H1 (cell line): Measurements from ENCODE around the gene SLC15A4. TPM values are rescaled to one million over a fixed set of nuclear protein-coding genes. Genes with fewer than 3 reads are reported as not detected.

ENCODE experiments used
- CTCF ChIA-PET: fragments of 300-600 bp; sonication (Branson Sonifier 250); formaldehyde crosslinking; loops from one replicate; lab custom pipeline; 2021; ENCODE audit not compliant: partially characterized antibody; lab: Charles Lee
- POLR2A ChIA-PET: fragments of 300-600 bp; sonication (Branson Sonifier 250); formaldehyde crosslinking; loops from one replicate; lab custom pipeline; 2021; ENCODE audit warnings: inconsistent platforms; ENCODE audit not compliant: partially characterized antibody; lab: Charles Lee
- DNase-seq, 2 experiments: peaks; one replicate each; pipeline versions ENCODE4 v3.0.0 to v3.0.0-alpha.2; 2010 to 2022; ENCODE audit warnings: low spot score in 2 of 2, low read depth in 1 of 2, mixed read lengths in 1 of 2
- FAIRE-seq: peaks from 2 replicates; lab custom pipeline; 2011; peaks lifted over from hg19 to GRCh38; lab: Jason Lieb, UNC
- H2AFZ ChIP-seq: 2 replicates; pipeline ENCODE4 v1.8.1; 2012; ENCODE audit warnings: low read length, inconsistent platforms
- H2AK5ac ChIP-seq: 2 replicates; pipeline ENCODE4 v1.6.1; 2013; ENCODE audit warnings: low read depth, low read length
- H2BK120ac ChIP-seq: replicated peaks from 2 replicates; pipeline ENCODE3; 2013; ENCODE audit warnings: low read depth, low read length, inconsistent platforms
- H2BK12ac ChIP-seq: 2 replicates; pipeline ENCODE4 v1.6.1; 2013; ENCODE audit warnings: low read depth, low read length
- H2BK15ac ChIP-seq: 2 replicates; pipeline ENCODE4 v1.6.1; 2013; ENCODE audit warnings: low read length
- H2BK20ac ChIP-seq: 2 replicates; pipeline ENCODE4 v1.6.1; 2013; ENCODE audit warnings: low read length
- H2BK5ac ChIP-seq: 2 replicates; pipeline ENCODE4 v1.6.1; 2013; ENCODE audit warnings: low read depth, low read length
- H3K14ac ChIP-seq: 2 replicates; pipeline ENCODE4 v1.6.1; 2013; ENCODE audit warnings: inconsistent platforms; ENCODE audit not compliant: insufficient read length
- H3K18ac ChIP-seq: 2 replicates; pipeline ENCODE4 v1.6.1; 2013; ENCODE audit warnings: low read length; ENCODE audit errors: extremely low read depth
- H3K23ac ChIP-seq: 2 replicates; pipeline ENCODE4 v1.6.1; 2013; ENCODE audit warnings: inconsistent platforms; ENCODE audit not compliant: insufficient read length
- H3K23me2 ChIP-seq: 2 replicates; pipeline ENCODE4 v1.6.1; 2013; ENCODE audit warnings: low read depth, low read length
- H3K27ac ChIP-seq: 2 replicates; pipeline ENCODE4 v1.6.1; 2011; ENCODE audit warnings: low read depth, low read length, inconsistent platforms
- H3K27me3 ChIP-seq, 4 experiments: replicated peaks in 1 of 4; 1 replicate in 1 of 4; 2 replicates in 3 of 4; pipeline versions ENCODE4 v1.6.1 to v1.8.1; 2011 to 2013; ENCODE audit warnings: low read length in 3 of 4, mild to moderate bottlenecking in 3 of 4, inconsistent platforms in 2 of 4, mixed read lengths in 2 of 4, moderate library complexity in 1 of 4; ENCODE audit not compliant: control insufficient read depth in 3 of 4, insufficient read depth in 3 of 4; ENCODE audit errors: extremely low read depth in 1 of 4
- H3K36me3 ChIP-seq, 4 experiments: 2 replicates each; pipeline versions ENCODE4 v1.6.1 to v1.8.1; 2011 to 2013; ENCODE audit warnings: mild to moderate bottlenecking in 4 of 4, low read length in 3 of 4, moderate library complexity in 2 of 4, control low read depth in 1 of 4, inconsistent platforms in 1 of 4; ENCODE audit not compliant: insufficient read depth in 4 of 4, control insufficient read depth in 2 of 4
- H3K4ac ChIP-seq: replicated peaks from 2 replicates; pipeline ENCODE3; 2013; ENCODE audit warnings: low read length, low read depth, mixed read lengths, inconsistent platforms; ENCODE audit not compliant: insufficient read length
- H3K4me1 ChIP-seq, 4 experiments: replicated peaks in 1 of 4; 1 replicate in 1 of 4; 2 replicates in 3 of 4; pipeline versions ENCODE4 v1.6.1 to v1.8.1; 2011 to 2013; ENCODE audit warnings: low read length in 3 of 4, inconsistent platforms in 2 of 4, mixed read lengths in 1 of 4; ENCODE audit not compliant: insufficient read depth in 4 of 4, control insufficient read depth in 3 of 4
- H3K4me2 ChIP-seq, 2 experiments: 2 replicates each; pipeline versions ENCODE4 v1.6.1 to v1.8.1; 2011 to 2013; ENCODE audit warnings: low read depth in 2 of 2, low read length in 2 of 2, control low read depth in 1 of 2, inconsistent platforms in 1 of 2, mild to moderate bottlenecking in 1 of 2; ENCODE audit not compliant: insufficient read depth in 1 of 2
- H3K4me3 ChIP-seq, 4 experiments: fragments of 200-600, 300-600 bp in 1 of 4; sonication (generic), shearing (Covaris generic), sonication (Bioruptor Twin) in 1 of 4; 2 replicates each; pipeline versions ENCODE4 v1.5.1 to v1.8.1; 2011 to 2016; ENCODE audit warnings: low read length in 4 of 4, low read depth in 3 of 4, control low read depth in 2 of 4, inconsistent platforms in 2 of 4, mild to moderate bottlenecking in 2 of 4, mixed read lengths in 1 of 4, moderate library complexity in 1 of 4; ENCODE audit not compliant: insufficient read depth in 2 of 4; ENCODE audit errors: extremely low read depth in 1 of 4
- H3K56ac ChIP-seq: replicated peaks from 2 replicates; pipeline ENCODE3; 2013; ENCODE audit warnings: low read depth, mild to moderate bottlenecking, mixed read lengths, low read length, inconsistent platforms; ENCODE audit not compliant: insufficient read length
- H3K79me1 ChIP-seq: 2 replicates; pipeline ENCODE4 v1.6.1; 2013; ENCODE audit warnings: low read depth, low read length, control low read depth
- H3K79me2 ChIP-seq, 2 experiments: 2 replicates each; pipeline versions ENCODE4 v1.6.1 to v1.8.1; 2012 to 2013; ENCODE audit warnings: low read length in 2 of 2, mild to moderate bottlenecking in 2 of 2, inconsistent platforms in 1 of 2; ENCODE audit not compliant: insufficient read depth in 2 of 2, control insufficient read depth in 1 of 2
- H3K9ac ChIP-seq, 4 experiments: replicated peaks in 1 of 4; 1 replicate in 1 of 4; 2 replicates in 3 of 4; pipeline versions ENCODE4 v1.6.1 to v1.8.1; 2011 to 2013; ENCODE audit warnings: low read depth in 3 of 4, low read length in 3 of 4, control low read depth in 2 of 4, mild to moderate bottlenecking in 2 of 4, moderate library complexity in 2 of 4, inconsistent platforms in 1 of 4; ENCODE audit errors: extremely low read depth in 1 of 4
- H3K9me3 ChIP-seq, 2 experiments: 2 replicates each; pipeline versions ENCODE4 v1.6.1 to v1.8.1; 2012 to 2013; ENCODE audit warnings: mild to moderate bottlenecking in 2 of 2, moderate library complexity in 2 of 2, control low read depth in 1 of 2, inconsistent platforms in 1 of 2, low read depth in 1 of 2, low read length in 1 of 2, mixed read lengths in 1 of 2; ENCODE audit not compliant: insufficient read depth in 2 of 2
- H4K20me1 ChIP-seq, 2 experiments: replicated peaks in 1 of 2; 2 replicates each; pipeline versions ENCODE3 to v1.8.1; 2011 to 2013; ENCODE audit warnings: inconsistent platforms in 2 of 2, low read length in 2 of 2, mild to moderate bottlenecking in 1 of 2; ENCODE audit not compliant: insufficient read depth in 2 of 2, control insufficient read depth in 1 of 2
- H4K5ac ChIP-seq: 2 replicates; pipeline ENCODE4 v1.6.1; 2013; ENCODE audit warnings: low read length, low read depth, mixed read lengths, inconsistent platforms; ENCODE audit not compliant: insufficient read length
- H4K8ac ChIP-seq: 2 replicates; pipeline ENCODE4 v1.8.0; 2013; ENCODE audit warnings: mild to moderate bottlenecking, moderate library complexity, low read length, inconsistent platforms; ENCODE audit not compliant: insufficient read depth; ENCODE audit errors: extremely low read depth
- H4K91ac ChIP-seq: replicated peaks from 2 replicates; pipeline ENCODE3; 2013; ENCODE audit warnings: low read length, mixed read lengths, inconsistent platforms; ENCODE audit not compliant: insufficient read length
- BRCA1 ChIP-seq: IDR thresholded peaks from 2 replicates; pipeline ENCODE4 v1.6.1; 2012; ENCODE audit warnings: low read depth, low read length, improper control_type of control experiment
- FOSL1 ChIP-seq: IDR thresholded peaks from 2 replicates; pipeline ENCODE4 v1.6.1; 2011; ENCODE audit warnings: mild to moderate bottlenecking, low read depth, low read length, moderate library complexity; ENCODE audit not compliant: insufficient read depth
- JUND ChIP-seq: IDR thresholded peaks from 2 replicates; pipeline ENCODE4 v1.6.1; 2011; ENCODE audit warnings: mild to moderate bottlenecking, improper control_type of control experiment, low read length
- KDM1A ChIP-seq: fragments of 200-600, 300-600 bp; sonication (generic); IDR thresholded peaks from 2 replicates; pipeline ENCODE4 v1.7.1; 2016; ENCODE audit warnings: mild to moderate bottlenecking, low read length, borderline replicate concordance
- KDM4A ChIP-seq: IDR thresholded peaks from one replicate; pipeline ENCODE4 v1.7.1; 2012; ENCODE audit warnings: low read depth, mild to moderate bottlenecking, moderate library complexity, low read length, inconsistent platforms; ENCODE audit not compliant: severe bottlenecking
- RNF2 ChIP-seq: fragments of 200-900, 300-1000 bp; sonication (generic); IDR thresholded peaks from 2 replicates; pipeline ENCODE4 v1.7.1; 2016; ENCODE audit warnings: borderline replicate concordance, low read depth, mild to moderate bottlenecking, antibody characterized with exemption, low read length; ENCODE audit not compliant: poor library complexity, severe bottlenecking; ENCODE audit errors: missing control alignments
- SIN3A ChIP-seq, 2 experiments: IDR thresholded peaks in 1 of 2; conservative IDR thresholded peaks in 1 of 2; 2 replicates each; pipeline ENCODE4 v1.6.1; 2011 to 2012; ENCODE audit warnings: low read length in 2 of 2, improper control_type of control experiment in 1 of 2, low read depth in 1 of 2, mild to moderate bottlenecking in 1 of 2
- SUZ12 ChIP-seq: fragments of 200-600 bp; sonication (generic); IDR thresholded peaks from 2 replicates; pipeline ENCODE4 v1.6.1; 2012; ENCODE audit warnings: mild to moderate bottlenecking, inconsistent platforms, low read length, moderate library complexity, mixed read lengths
- YY1 ChIP-seq: IDR thresholded peaks from 2 replicates; pipeline ENCODE4 v1.6.1; 2011; ENCODE audit warnings: low read depth, mild to moderate bottlenecking, low read length
- WGBS, 2 experiments: shearing (Covaris generic) in 1 of 2; methylation state at CpG; one replicate each; pipeline versions ENCODE4 v1.1.6 to v1.1.7; 2013 to 2015; ENCODE audit warnings: low lambda C conversion rate in 2 of 2, mixed read lengths in 2 of 2, inconsistent platforms in 1 of 2, low coverage in 1 of 2, missing lambda C conversion rate in 1 of 2; ENCODE audit not compliant: insufficient replicate concordance in 2 of 2, insufficient coverage in 1 of 2, insufficient read length in 1 of 2; ENCODE audit errors: extremely low coverage in 1 of 2, missing lambda C conversion rate in 1 of 2; 5-methylcytosine and 5-hydroxymethylcytosine counted together
- polyA plus RNA-seq, 7 experiments: library from polyadenylated mRNA; depleted of rRNA in 3 of 7; stranded (reverse) in 5 of 7; unstranded in 2 of 7; fragments of >200 nt in 5 of 7; fragments of 200-250 nt in 2 of 7; gene quantifications; 1 replicate in 5 of 7; 2 replicates in 1 of 7; 4 replicates in 1 of 7; pipeline versions ENCODE4 v1.2.1 to v1.2.3, GENCODE V29; 2011 to 2013; ENCODE audit warnings: missing spikeins in 2 of 7, mixed read lengths in 2 of 7
- total RNA-seq: library from RNA; stranded (reverse); fragmentation: NEBNext Ultra II Directional; extraction: Animal tissue kit (Norgen Biotek cat#: 25700); gene quantifications from 2 replicates; pipeline ENCODE4 v1.2.1, GENCODE V29; 2021
- TF ChIP-seq, protein P1 (sequence below): IDR thresholded peaks from 2 replicates; pipeline ENCODE4 v1.6.1; 2011; ENCODE audit warnings: low read length, improper control_type of control experiment
- TF ChIP-seq, protein P2 (sequence below): IDR thresholded peaks from 2 replicates; pipeline ENCODE4 v1.6.1; 2012; ENCODE audit warnings: inconsistent platforms

Gene SLC15A4
- total and polyA plus RNA-seq, 2 of the 8 experiments (the other 6 are each of a cell fraction or from before 2014, with no cell fraction given) = 22.7 to 26.6 TPM

DNA sequence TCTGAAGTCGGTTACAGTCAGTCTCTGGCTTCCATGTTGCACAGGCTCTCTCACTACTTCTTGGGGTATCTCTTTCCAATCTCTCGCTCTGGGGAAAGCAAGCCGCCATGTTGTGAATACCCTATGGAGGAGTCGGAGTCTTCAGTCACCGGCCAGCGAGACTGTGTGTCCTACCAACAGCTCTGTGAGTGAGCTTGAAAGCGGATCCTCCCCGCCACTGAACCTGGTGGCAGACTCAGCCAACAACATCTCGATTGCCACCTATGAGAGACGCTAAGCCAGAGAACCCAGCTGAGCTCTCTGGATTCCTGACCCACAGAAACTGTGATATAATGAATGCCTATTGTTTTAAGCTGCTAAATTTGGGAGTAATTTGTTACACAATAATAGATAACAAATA, 51.5 kb downstream of the SLC15A4 start:
- no peaks in the 10 kb centered on the region for H3K79me1 ChIP-seq
- no peak overlapping the region for H2BK5ac ChIP-seq
- no peak overlapping the region for H3K14ac ChIP-seq
- ChIA-PET CTCF (interaction anchor here (0.8 to 3.0 kb wide), 6 partner anchors 10 to 188 kb away, joined by 3 to 17 read pairs (median 4); no protein-coding TSS in a partner anchor), POLR2A (interaction anchor here (1.4 kb wide), 1 partner anchor 44 kb away, joined by 6 read pairs; no protein-coding TSS in a partner anchor)
- H3K9me3 ChIP-seq = no peaks in the 10 kb centered on the region; a peak in 1 of 4 replicates
- H4K8ac ChIP-seq = no peak overlapping the region
- no peaks in the 10 kb centered on the region; a peak in 1 of 7 replicates for H3K27me3 ChIP-seq
- H3K23ac ChIP-seq = no peak overlapping the region
- H3K23me2 ChIP-seq = no peaks in the 10 kb centered on the region
- no peaks in the 10 kb centered on the region for H3K79me2 ChIP-seq
- no peaks in the 10 kb centered on the region for H3K36me3 ChIP-seq
- H3K4me1 ChIP-seq = peaks cover 0 to 2% (median 0%) of the 10 kb centered on the region in 4 experiments; a peak in 5 of 7 replicates
- DNase-seq (no peak), FAIRE-seq (no peak)
- H2BK120ac ChIP-seq = no peak overlapping the region
- no peak overlapping the region for H2BK12ac ChIP-seq
- no peak overlapping the region for H4K91ac ChIP-seq
- no peak overlapping the region for H3K9ac ChIP-seq
- H4K5ac ChIP-seq = no peak overlapping the region
- no peak overlapping the region for H3K4ac ChIP-seq
- WGBS, 2 experiments = 95% methylated on average over 10 of the region's 10 CpGs; no CpG with 5 or more reads in 1 of the 2 experiments
- H4K20me1 ChIP-seq = peaks cover 0 to 1% of the 10 kb centered on the region in 2 experiments
- no peak overlapping the region for H2BK15ac ChIP-seq
- no peak overlapping the region for H2AFZ ChIP-seq
- no peak overlapping the region for H3K27ac ChIP-seq
- no peak overlapping the region for H3K18ac ChIP-seq
- no peak overlapping the region for H3K4me2 ChIP-seq
- H3K4me3 ChIP-seq = no peak overlapping the region
- H2AK5ac ChIP-seq = no peak overlapping the region
- H3K56ac ChIP-seq = no peak overlapping the region
- H2BK20ac ChIP-seq = no peak overlapping the region
- TF ChIP-seq YY1 (no peak), BRCA1 (no peak), SUZ12 (no peak), FOSL1 (no peak), KDM1A (no peak), JUND (no peak), KDM4A (no peak), RNF2 (no peak), SIN3A (conservative IDR thresholded peaks at IDR 0.05 in 1 of 2, IDR thresholded peaks at IDR 0.05 in 1 of 2; ENCODE audit: low read depth in 1 of 2, low read length in 2 of 2) (no peak)
- TF ChIP-seq, protein P1, sequence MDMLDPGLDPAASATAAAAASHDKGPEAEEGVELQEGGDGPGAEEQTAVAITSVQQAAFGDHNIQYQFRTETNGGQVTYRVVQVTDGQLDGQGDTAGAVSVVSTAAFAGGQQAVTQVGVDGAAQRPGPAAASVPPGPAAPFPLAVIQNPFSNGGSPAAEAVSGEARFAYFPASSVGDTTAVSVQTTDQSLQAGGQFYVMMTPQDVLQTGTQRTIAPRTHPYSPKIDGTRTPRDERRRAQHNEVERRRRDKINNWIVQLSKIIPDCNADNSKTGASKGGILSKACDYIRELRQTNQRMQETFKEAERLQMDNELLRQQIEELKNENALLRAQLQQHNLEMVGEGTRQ = no peak
- TF ChIP-seq, protein P2, sequence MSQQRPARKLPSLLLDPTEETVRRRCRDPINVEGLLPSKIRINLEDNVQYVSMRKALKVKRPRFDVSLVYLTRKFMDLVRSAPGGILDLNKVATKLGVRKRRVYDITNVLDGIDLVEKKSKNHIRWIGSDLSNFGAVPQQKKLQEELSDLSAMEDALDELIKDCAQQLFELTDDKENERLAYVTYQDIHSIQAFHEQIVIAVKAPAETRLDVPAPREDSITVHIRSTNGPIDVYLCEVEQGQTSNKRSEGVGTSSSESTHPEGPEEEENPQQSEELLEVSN = no peak
